Stimulated activated CD4-positive, alpha-beta T cell treated with anti-CD3 and anti-CD28 coated beads, TNF-alpha, amount 100 ng/mL, for 1 hour (primary cell): Measurements from ENCODE around the gene RFC4.
"Not testable (repeated sequence)": the region's sequence is repeated elsewhere in the genome, so short reads cannot be mapped to it uniquely, and the experiment has no call there.

Experiments
- DNase-seq, 3 donors: peaks; one replicate each; pipeline ENCODE4 v3.0.0-alpha.2; 2020; ENCODE audit warnings: low read depth in 3 of 3, low spot score in 1 of 3

The RFC4 gene

GRCh38 chr3:186825294-186825821, 19.1 kb upstream of the RFC4 start:
- DNase-seq = peak in 1 of 3 donors; percentile 36

- no peak for DNase-seq
Measured at GRCh38 chr3:186824430-186825139, 18.3 kb upstream of the RFC4 start.

DNA sequence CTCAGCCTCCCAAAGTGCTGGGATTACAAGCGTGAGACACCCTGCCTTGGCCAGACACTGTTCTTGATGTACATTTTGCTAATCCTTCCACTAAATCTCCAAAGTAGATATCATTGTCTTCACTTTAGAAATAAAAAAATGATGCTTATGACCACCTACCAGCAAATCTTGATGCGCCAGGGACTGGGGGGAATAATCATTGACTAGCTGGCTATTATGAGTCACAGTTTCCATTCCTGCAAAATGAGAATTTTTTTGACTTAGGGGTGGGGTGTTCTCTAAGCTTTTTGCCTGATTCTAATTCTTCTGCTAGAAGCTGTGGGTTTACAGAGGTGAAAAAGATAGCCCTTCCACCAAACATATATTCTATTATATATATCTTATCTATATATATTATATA, 17.1 kb upstream of the RFC4 start:
- no peak for DNase-seq

- not testable (repeated sequence) for DNase-seq
Measured at GRCh38 chr3:186822388-186822759, 16.1 kb upstream of the RFC4 start.

DNA sequence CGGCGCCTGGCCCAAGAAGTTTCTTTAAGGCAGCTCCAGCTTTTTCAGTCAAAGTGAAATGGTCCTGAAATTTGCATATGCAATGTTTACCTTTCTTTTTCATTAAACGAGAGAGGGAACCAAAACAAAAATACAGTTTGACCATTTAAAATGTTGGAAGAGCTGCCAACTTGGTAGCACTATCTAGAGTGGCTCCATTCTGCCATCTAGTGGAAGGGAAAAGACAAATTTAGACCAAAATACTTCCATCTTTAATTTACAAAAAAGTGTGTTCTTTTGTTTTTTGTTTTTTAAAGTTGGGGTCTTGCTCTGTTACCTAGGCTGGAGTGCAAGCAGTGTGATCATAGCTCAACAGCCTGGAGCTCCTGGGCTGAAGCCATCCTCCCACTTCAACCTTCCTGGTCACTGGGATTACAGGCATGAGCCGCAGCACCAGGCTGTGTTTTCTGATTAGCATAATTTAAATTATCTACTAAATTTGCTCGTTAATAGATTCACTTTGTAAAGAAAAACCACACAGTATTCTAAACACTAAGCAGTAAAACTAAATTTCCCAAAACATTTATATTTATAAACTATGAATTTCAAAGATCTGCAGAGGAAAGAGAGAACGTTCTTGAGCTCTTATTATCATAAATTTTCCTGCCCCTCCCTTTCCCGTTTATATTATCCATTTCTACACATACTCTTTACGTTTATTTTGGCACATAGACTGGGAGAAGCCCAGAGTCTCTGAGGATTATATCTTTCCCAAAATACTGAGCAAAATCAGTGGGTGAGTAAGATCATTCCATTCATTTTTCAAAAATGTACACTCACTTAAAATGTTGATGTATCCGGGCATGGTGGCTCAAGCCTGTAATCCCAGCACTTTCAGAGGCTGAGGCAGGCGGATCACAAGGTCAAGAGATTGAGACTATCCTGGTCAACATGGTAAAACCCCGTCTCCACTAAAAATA, 15.4 kb upstream of the RFC4 start:
- no peak for DNase-seq

GRCh38 chr3:186818956-186819355, 12.7 kb upstream of the RFC4 start:
- no peak for DNase-seq

- no peak for DNase-seq
Measured at GRCh38 chr3:186818516-186818915, 12.2 kb upstream of the RFC4 start.

GRCh38 chr3:186815435-186815834, 9.2 kb upstream of the RFC4 start:
- DNase-seq = no peak

GRCh38 chr3:186814100-186814499, 7.8 kb upstream of the RFC4 start:
- no peak for DNase-seq

GRCh38 chr3:186811313-186811712, 5.0 kb upstream of the RFC4 start:
- not testable (repeated sequence) for DNase-seq

GRCh38 chr3:186810336-186810996, 4.2 kb upstream of the RFC4 start:
- no peak for DNase-seq

- no peak for DNase-seq
Measured at GRCh38 chr3:186807231-186807630, 949 bp upstream of the RFC4 start.

DNA sequence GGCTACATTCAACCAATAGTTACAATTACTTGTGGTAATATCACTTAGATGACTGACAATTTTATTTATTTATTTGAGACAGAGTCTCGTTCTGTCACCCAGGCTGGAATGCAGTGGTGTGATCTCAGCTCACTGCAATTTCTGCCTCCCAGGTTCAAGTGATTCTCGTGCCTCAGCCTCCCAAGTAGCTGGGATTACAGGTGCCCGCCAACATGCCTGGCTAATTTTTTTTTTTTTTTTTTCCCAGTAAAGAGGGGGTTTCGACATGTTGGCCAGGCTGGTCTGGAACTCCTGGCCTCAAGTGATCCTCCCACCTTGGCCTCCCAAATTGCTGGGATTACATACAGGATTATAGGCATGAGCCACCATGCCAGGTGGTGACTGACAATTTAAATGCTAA, 2.8 kb downstream of the RFC4 start:
- not testable (repeated sequence) for DNase-seq

DNA sequence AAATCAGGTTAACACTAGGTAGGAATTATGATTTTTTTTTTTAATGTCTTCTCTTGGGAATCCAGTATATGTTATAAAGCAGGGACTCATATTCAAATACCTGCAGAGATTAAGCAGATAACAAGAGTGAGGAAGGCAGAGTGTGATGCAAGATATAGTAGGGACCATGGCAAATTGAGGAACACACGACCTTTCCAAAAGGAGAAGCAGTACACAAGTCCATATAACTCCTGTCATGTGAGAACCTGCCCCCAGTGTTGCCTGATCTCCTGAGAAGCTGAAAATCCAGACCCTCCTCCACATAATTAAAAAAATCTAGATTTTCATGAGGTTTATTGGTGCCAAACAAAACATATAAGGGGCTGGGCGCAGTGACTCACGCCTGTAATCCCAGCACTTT, 3.6 kb downstream of the RFC4 start:
- DNase-seq = no peak

- no peak for DNase-seq
Measured at GRCh38 chr3:186800285-186800684, 6.0 kb downstream of the RFC4 start.

DNA sequence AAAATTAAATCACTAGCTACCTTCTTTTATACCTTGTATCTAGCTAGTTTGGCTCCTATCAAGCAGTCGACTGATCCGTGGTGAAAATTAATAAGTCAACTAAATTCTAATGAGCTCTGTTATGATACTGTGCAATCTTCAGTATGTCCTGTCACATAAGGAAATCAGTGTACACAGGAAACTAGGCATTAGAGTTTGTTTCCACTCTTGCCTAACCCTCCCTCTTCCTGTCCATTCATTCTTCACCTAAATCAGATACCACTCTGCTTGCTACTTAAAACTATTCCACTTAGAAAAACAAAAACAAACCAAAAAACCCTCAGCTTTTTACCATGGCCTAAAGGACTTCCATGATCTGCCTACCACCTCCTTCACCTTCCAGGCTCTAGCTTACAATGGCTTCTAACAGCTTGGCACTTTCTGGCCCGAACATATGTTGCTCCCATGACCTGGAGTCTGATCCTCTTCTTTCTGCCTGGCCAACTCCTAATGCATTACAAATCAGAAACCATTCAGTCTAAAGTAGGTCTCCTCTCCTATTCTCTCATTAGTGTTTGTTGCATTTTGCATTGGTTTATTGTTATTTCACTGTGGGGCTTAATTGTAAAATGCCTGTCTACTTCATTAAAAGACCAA, 7.9 kb downstream of the RFC4 start:
- DNase-seq = no peak

DNA sequence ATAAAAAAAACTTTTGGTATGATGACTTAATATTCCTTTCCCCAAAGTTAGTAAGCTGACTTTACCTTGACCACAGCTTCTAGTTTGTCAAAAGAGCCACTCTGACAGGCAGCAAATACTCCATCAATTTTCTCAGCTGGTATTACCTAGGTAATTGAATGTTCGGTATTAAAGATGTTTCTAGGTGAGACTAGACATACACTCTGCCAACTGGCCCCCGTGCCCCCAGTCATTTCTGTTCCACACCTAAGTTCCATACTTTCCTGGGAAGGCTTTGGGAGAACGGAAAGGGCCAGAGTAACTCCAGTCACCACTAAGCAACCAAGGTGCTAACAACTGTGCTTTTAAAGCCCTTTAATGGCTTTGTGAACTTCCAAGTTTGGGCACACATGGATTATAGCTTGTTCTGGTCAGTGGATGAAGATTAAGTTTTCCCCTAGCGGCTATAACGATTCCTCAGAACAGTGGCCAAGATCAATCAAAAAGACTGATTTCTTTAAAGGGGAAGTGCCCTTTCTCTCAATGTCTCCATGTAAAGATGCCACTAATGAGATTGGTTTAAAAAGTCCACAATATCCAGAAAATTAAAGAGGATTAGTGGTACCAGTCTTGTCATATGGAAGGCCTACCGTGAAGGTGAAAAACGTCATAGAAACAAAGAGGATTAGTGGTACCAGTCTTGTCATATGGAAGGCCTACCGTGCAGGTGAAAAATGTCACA, 15.9 kb downstream of the RFC4 start:
- DNase-seq = no peak

- no peak for DNase-seq
Measured at GRCh38 chr3:186789554-186790260, 16.6 kb downstream of the RFC4 start.

- DNase-seq = no peak
Measured at GRCh38 chr3:186788482-186789370, 17.6 kb downstream of the RFC4 start.
